Activated CD8-positive, alpha-beta memory T cell treated with anti-CD3 and anti-CD28 coated beads for 4 hours (primary cell): ENCODE measurements around the gene CACNA1D.
"Not testable (repeated sequence)": the region's sequence is repeated elsewhere in the genome, so short reads cannot be mapped to it uniquely, and the experiment has no call there.

Source experiments
- DNase-seq, 2 donors: peaks; one replicate each; pipeline ENCODE4 v3.0.0-alpha.2; 2020; ENCODE audit warnings: low read depth in 2 of 2

The CACNA1D gene

DNA sequence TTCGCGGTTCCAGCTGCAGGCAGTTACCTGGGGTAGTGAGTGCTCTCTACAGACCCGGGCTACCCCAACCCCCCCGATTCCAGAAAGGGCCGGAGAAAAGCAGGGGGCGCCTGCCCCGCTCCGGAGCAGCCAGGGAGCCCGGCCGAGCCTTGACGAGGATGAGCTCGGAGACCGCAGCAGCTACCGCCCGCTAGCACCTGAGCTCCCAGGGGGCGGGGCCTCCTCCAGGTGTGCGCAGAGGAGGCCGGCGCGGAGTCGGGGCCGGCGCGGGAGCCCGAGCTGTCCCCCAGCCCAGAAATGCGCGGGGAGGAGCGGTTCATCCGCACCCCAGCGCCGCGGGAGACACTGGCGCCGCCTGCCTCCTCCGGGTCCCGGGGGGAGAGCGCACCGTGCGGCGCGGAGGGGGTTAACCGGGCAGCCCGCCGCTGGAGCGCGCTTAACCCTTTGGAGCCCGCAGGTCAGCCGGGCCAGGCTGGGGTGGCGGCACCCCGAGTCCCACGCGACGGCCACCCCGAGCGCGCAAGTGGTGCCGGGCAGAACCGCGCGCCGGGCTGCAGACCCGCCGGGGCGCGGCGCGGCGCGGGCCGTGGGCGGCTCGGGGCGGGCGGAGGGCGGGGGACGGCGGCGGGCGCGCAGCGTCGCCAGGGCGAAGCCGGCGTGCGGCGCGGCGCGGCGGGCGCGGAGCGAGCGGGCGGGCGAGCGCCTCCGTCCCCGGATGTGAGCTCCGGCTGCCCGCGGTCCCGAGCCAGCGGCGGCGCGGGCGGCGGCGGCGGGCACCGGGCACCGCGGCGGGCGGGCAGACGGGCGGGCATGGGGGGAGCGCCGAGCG lies at the start of gene CACNA1D:
CACNA1D (plus strand) TSS at position 649 of the 829 bp plus-strand sequence. CDS start 556 bp downstream, outside the sequence.
- no peak for DNase-seq

DNA sequence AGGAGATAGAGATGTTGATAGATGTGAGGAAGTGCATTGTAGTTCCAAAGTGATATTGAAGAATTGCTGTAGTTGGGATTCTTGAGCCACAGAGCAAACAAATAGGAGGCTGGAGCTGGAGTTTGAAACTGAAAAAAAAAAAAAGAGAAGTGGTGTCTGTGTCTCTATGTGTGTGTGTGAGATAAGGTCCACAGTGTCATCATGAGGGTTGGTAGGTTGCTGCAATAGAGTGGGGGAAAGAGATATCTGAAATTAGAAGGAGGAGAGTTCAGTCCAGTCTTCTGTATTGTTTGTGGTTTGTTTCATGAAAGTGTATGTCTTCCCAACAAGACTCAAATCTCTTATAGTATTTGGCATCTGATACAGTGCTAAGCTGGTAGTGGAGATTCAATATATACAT lies 37.3 kb upstream of the CACNA1D start:
- no peak for DNase-seq

DNA sequence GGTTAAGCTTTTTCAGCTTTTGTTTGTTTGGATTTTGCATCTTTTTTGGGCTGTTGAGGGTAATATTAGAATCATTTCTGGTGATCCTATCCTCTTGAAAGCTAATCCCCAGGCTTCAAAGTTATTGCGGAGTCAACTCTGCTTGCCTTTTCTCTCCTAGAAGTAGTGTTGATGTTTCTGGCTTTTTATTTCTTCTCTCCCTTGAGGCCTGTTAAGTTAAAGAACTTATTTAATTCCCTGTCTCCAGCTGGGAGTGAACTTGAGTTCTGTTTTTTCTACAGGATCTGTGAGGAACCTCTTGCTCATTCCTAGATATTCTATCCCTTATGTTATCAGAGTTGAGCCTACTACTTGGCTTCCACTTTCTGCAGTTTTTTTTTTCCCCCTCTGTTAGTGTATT lies 34.1 kb upstream of the CACNA1D start:
- no peak for DNase-seq

DNA sequence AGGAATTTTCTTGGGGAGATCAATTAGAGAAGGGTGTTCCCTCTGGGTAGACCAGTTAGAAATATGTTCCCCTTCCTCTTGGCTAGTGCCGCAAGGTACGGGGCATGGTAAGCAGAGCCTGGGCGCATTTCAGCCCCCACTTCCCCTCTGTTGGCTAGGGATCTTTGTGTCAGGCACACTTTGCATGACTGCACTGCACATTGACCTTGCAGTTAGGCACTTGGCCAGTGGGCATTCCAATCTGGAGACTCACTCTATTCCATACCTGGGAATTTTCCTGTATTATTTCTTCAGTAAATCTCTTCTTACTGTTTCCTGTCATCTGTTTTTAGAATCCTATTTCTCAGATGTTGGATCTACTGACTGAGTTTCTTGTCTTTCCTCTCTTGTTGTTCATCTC lies 30.0 kb upstream of the CACNA1D start:
- no peak for DNase-seq

DNA sequence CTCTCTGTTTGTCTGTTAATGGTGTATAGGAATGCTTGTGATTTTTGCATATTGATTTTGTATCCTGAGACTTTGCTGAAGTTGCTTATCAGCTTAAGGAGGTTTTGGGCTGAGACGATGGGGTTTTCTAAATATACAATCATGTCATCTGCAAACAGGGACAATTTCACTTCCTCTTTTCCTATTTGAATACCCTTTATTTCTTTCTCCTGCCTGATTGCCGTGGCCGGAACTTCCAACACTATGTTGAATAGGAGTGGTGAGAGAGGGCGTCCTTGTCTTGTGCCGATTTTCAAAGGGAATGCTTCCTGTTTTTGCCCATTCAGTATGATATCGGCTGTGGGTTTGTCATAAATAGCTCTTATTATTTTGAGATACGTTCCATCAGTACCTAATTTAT lies 24.7 kb upstream of the CACNA1D start:
- DNase-seq: not testable (repeated sequence)

DNA sequence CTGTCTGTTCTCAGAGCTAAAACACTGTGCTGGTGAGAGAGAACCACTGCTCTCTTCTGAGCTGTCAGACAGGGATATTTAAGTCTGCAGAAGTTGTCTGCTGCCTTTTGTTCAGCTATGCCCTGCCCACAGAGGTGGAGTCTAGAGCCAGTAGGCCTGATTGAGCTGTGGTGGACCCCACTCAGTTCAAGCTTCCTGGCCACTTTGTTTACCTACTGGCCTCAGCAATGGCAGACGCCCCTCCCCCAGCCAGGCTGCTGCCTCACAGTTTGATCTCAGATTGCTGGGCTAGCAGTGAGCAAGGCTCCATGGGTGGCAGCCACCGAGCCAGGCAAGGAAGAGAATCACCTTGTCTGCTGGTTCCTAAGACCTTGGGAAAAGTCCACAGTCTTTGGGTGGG lies 21.0 kb upstream of the CACNA1D start:
- no peak for DNase-seq

DNA sequence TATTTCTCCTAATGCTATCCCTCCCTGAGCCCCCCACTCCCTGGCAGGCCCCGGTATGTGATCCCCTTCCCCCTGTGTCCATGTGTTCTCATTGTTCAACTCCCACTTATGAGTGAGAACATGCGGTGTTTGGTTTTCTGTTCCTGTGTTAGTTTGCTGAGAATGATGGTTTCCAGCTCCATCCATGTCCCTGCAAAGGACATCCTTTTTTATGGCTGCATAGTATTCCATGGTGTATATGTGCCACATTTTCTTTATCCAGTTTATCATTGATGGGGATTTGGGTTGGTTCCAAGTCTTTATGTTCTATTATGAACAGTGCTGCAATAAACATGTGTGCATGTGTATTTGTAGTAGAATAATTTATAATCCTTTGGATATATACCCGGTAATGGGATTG lies 18.0 kb upstream of the CACNA1D start:
- DNase-seq: not testable (repeated sequence)

DNA sequence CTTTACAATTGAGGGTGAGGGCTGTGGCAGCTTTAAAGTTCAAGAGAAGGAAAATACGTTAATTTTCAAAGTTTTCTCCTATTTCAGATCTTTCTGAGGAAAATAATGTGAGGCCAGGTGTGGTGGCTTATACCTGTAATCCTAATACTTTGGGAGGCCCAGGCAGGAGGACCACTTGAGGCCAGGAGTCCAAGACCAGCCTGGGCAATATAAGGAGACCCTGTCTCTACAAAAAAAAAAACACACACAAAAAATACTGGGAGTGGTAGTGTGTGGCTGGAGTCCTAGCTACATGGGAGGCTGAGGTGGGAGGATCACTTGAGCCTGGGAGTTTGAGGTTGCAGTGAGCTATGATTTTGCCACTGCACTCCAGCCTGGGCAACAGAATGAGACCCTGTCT lies 16.7 kb upstream of the CACNA1D start:
- not testable (repeated sequence) for DNase-seq

DNA sequence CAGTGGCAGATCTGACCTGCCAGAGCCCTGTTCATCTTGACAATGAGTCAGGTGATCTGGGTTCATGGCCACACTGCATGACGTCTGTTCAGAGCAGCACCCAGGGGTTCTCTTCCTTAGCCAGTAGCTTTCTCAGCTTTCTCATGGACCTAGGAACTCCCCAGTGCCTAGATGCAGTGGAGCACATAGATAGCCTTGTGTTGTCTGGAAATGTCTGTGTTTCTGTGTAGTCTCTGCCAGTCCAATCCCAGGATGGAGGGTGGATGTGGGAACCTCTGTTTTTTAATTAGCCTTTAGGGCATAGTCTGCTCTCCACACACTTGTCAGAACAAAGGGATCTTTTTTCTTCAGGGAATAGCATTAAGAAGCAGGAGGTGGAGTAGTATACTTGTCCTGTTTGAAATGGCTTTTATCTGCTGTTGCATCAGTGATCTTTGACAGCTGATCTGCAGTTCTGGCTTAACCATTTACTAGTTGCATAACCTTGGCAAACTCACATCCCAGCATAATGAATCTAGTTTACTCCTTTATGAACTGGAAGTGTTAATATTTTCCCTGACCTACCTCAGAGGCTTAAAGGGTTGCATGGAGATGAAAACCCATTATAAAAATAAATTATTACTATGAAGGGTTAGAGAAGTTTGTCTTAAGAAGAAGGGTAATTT lies 16.1 kb upstream of the CACNA1D start:
- no peak for DNase-seq

DNA sequence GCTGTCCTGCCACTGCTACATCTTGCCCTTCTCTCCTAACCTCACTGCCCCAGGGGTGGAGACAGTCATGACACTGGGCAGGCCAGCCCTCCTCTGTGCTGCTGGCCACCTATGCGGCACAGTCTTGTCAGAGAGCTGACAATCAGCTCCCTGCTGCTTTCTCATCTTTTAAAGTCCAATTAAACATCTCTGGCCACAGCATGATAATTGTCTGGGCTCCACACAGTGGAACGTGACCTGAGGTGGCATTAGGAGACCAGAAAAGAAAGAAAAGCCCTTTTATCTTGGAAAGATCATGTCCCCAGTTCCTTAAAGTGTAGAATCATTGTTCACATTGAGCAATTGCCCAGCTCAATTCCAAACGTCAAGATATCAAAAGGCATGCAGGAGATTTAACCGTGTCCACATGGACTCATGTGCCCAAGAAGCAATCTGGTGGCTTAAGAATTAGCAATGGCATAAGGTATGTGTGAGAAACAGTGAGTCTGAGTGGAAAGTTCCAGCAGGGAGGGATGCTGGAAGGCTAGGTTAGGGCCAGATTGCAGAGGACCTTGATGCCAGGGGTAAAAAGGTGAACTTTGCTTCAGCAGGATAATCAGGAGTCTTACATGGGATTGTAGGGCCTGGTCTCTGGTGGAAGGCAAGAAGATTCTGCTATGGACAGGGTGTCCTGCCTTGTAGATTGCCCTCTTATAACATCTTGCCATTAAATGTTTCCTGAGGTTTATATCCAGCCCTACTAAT lies 15.3 kb upstream of the CACNA1D start:
- no peak for DNase-seq

DNA sequence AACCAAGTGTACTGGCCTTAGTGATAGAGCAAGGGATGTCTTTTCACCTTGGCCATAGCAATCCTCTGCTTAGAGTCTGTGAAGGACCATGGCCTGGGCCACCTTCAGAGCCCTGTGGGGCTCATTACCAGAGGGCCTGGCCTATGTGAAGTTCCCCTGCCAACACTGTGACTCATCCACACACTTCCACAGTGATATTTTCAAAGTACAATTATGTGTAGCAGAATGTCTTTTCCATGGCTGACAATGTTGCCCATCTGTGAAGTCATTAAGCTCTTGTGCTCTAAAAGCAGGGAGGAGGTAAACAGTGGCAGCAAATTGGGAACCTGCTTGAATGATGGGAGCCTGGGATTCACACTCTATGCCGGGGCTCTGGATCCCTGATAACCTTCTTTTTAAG lies 12.2 kb upstream of the CACNA1D start:
- DNase-seq: no peak

DNA sequence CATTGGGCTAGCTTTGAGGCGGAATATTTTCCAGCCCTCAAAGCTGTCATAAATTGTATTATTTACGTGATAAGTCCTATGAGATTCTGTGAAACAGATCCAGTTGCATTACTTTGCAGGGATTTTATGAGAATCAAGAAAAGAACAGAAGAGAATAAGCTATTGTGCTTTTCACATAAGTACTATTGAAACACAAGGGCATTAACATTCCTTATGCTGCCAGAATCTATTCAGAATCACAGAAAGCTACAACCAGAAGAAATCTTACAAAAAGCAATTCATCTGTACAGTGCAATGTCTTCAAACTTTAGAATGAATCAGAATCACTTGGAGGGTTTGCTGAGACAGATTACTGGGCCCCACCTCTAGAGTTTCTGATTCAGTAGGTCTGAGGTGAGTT lies 10.6 kb upstream of the CACNA1D start:
- no peak for DNase-seq

DNA sequence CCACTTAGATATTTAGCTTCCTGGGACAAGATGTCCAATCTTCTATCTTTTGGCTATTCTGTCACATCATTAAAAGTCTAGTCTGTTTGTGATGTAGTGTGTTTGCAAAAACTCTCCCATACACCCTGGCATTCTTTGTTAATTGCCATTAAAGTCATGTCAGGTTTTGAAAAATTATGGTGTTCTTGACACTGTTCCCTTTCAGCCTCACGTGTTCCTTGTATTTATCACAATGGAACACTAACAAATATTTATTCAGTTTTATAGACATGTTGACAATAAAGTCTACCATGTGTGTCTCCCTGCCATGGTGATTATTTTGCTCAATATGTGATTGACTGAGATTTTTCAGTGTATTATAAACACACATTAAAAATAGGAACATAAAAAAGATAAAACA lies 9.4 kb upstream of the CACNA1D start:
- no peak for DNase-seq

DNA sequence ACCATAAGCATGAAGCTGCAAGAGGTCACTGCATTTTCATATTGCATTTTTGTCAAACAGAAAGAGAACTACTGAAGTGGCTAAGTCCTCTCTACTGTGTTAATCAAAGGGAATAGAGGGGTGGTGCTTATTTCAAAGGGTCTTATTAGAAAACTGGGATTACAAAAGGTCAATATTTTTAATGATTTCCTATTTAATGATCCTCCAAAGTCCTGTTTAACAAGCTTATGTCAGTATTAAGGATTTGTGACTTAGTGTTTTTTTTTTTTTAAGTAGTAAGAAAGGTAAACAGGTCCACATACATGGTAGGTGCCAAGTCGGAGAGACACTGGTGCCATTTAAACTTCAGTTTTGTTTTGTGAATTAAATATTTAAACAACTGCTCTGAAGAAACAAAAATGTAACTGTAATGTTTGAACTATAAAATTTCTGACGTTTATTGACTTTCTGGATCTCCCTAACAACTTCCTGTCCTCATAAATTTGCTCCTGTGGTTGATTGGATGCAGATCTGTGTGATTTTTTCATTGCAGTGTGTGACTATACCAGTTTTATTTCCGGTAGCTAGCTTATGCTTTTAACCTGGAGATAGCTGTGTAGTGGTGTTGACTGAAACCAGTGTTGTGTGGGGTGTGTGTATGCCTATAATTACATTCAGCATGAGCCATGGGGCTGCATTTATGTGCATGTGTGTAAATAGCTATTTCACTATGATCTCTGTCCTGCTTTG lies 8.6 kb upstream of the CACNA1D start:
- DNase-seq: no peak

DNA sequence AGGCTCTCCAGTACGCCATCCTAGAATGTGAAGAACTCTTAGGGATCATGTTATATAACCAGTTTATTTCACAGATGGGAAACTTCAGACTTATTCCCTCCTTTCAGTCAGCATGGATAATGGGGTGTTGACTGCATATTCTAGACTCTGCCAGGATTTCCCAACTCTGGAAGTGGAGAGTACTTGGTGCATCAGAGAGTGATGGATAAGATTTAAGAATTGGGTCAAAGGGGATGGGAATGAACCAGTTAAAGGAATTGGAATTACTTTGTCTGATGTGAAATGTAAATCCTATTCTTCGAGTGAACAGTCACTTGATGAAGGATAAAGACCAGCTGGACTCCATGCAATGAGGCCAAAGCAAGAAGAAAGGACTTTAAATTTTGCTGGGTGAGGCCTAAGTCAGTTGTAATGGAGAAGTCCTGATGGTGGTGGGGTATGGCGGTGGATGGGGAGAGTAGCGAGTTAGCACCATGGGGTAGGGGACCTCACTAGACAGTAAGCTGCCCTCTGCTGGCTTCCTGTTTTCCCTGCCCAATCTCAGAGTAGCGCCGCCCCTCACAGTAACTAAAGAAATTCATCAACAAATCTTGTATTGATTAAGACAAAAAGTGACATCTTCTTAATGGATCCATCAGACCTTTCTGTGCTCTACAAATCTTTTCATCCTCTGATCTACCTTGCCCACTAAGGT lies 7.3 kb upstream of the CACNA1D start:
- DNase-seq: no peak

DNA sequence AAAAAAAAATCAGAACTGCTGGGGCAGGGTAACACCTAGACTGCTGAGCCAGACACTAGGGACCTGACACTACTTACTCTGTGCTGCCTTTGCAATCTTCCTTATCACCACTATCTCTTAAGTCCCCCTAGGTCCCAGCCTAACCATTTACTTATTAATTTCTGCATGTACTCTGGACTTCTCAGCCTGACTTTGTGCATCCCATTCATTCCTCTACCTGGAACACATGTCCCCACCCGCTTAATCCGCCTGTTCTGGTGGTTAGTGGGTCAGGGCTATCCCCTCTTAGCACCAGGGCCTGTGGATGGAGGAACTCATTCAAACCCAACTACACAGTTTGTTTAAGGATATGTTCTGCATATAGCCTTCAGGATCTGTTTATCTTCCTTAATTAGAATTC lies 5.0 kb upstream of the CACNA1D start:
- no peak for DNase-seq

DNA sequence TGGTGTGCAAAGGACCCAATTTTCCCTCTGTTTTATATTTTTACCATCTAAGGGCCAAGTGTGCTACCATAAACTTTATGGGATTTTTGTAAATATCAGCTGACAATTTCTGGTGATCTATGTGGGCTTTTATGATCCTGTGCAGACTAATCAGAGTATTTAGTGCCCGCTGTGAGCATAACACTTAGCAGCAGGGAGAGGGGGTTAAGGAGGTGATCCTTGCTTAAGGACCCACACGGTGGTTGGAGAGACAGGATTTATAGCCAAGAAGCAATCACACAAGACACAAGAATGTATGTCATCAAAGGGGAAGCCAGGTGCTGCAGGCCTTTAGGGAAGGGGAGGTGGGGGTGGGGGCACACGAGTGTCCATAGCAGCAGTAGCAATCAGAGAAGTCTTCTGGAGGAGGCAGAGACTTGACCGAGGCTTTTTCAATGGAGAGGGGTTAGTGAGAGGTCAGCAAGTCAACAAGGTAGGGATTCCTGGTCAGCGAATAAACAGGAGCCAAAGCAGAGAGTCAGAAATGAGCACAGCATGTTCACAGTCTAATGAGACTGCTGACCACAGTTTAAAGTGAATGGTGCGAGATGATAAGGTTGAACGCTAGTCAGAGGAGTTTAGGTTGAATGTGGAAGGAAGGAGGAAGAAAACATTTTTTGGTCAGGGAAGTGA lies 4.5 kb upstream of the CACNA1D start:
- no peak for DNase-seq

DNA sequence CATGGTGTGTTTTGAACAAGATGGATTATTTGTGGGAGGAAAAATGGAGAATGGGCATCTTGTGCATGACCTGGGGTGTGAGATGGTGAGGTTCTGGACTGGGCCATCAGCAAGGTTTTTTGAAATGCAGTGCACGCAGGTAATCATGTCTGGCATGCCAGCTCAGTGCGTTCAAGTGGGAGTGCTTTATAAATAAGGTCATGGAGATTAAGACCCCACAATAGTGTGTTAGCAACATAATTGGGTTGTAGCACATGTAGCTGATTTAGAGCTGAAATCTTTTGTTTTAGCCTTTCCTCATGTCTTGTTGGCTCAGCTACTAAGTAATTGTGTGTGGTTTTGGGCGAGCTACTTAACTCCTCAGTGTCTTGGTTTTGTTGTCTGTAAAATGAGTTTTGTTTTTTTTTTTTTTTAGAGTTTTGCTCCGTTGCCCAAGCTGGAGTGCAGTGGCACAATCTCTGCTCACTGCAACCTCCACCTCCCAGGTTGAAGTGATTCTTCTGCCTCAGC lies 3.9 kb upstream of the CACNA1D start:
- DNase-seq: no peak

DNA sequence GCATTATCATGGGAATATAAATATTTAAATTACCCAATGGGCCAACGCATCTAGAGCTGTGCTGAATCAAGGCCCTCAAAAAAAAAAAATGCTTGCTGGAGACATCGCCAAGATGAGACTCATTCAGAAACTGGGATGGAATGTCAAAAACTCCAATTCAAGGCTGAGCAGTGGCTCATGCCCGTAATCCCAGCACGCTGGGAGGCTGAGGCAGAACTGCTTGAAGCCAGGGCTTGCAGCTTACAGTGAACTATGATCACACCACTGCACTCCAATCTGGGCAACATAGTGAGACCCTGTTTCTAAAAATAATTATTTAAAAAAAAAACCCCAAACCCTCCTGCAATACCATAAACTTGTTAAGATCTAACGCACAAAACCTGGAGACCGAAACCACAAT lies 3.1 kb upstream of the CACNA1D start:
- no peak for DNase-seq

DNA sequence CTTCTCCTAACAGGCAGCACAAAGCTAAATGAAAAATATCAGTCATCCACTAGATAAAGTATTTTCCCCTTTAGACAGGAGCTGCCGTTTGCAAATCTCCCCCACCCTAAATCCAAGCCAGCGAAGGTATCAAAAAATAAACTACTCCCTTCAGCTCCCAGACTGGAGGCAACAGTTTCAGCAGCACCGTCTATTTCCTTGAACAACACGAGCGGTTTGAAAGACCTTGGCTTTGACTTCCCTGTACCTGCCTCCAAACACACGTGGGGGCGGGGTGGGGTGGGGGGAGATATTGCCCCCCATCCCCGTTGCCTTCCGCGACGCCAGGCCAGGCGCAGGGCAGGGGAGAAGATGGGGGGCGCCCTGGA lies 832 bp upstream of the CACNA1D start:
- DNase-seq: no peak

DNA sequence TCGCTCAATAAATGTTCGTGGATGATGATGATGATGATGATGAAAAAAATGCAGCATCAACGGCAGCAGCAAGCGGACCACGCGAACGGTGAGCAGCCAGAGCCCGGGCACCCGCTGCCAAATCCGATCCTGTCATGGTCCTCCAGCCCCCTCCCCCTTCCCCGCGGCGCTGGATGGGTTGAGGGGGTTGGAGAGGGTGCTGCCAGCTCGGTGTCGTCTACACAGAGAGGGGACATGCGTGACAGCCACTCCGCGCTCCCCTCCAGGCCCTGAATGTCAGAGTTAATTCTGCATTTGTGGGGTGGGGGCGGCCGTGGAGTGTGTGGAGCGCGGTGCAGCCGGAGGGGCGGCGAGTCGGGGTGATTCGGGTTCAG lies 722 bp downstream of the CACNA1D start:
- no peak for DNase-seq
